Measurements from ENCODE around the gene NPAS3. TPM values are rescaled to one million over a fixed set of nuclear protein-coding genes. Genes with fewer than 3 reads are reported as not detected.

The NPAS3 gene
- total RNA-seq, 1 experiment from 2014 or later = 0.35 TPM

DNA sequence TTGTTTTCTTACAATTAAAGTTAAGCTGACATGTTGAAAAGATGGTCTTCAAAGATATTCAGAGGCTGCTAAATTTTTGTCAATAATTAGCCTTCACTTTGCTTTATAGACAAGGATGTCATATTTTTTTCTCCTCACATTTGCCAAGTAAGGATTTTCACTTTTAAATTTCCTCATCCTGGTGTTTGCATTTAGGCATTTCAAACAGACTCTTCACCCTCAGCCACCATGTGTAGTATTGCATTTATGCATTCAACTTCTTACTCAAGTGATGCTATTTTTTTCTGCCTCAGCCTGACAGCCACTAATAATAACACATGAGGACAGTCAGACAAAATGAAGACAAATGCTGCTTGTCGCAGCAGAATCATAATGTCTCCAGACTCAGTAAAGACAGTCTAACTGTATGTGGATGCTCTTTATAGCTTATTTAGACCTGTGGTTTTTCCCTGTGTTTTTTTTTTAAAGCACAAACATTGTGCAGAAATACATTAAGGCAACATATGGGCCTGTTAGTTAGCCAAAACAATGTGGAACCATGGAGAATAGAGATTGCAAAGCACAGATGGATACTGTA lies 481.5 kb downstream of the NPAS3 start:
- no peaks in the 10 kb centered on the region for H3K27me3 Mint-ChIP-seq (ENCODE audit: insufficient read depth, unreplicated experiment)
- BruUV-seq (replicated peaks) = no TSS peak
- no peak overlapping the region for H3K27ac Mint-ChIP-seq (ENCODE audit: low read depth, unreplicated experiment)
- DNase-seq (ENCODE audit: unreplicated experiment) = no peak
- no peaks in the 10 kb centered on the region for H3K4me1 Mint-ChIP-seq (ENCODE audit: insufficient read depth, unreplicated experiment)
- H3K9me3 Mint-ChIP-seq (ENCODE audit: unreplicated experiment) = no peaks in the 10 kb centered on the region
- TF ChIP-seq, protein P1, sequence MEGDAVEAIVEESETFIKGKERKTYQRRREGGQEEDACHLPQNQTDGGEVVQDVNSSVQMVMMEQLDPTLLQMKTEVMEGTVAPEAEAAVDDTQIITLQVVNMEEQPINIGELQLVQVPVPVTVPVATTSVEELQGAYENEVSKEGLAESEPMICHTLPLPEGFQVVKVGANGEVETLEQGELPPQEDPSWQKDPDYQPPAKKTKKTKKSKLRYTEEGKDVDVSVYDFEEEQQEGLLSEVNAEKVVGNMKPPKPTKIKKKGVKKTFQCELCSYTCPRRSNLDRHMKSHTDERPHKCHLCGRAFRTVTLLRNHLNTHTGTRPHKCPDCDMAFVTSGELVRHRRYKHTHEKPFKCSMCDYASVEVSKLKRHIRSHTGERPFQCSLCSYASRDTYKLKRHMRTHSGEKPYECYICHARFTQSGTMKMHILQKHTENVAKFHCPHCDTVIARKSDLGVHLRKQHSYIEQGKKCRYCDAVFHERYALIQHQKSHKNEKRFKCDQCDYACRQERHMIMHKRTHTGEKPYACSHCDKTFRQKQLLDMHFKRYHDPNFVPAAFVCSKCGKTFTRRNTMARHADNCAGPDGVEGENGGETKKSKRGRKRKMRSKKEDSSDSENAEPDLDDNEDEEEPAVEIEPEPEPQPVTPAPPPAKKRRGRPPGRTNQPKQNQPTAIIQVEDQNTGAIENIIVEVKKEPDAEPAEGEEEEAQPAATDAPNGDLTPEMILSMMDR (IDR thresholded peaks at IDR 0.05; ENCODE audit: unreplicated experiment) = no peak
- intact Hi-C loops (cut with micrococcal nuclease) = no loop called here
- H3K36me3 Mint-ChIP-seq (ENCODE audit: insufficient read depth, unreplicated experiment) = no peaks in the 10 kb centered on the region
- H3K4me3 Mint-ChIP-seq (ENCODE audit: unreplicated experiment) = no peak overlapping the region
- ChIA-PET POLR2A (interaction anchor here (0.6 kb wide), 1 partner anchor 693 kb away, joined by 3 read pairs; no protein-coding TSS in a partner anchor), CTCF (interaction anchor here (0.6 to 1.0 kb wide), 3 partner anchors 15 to 819 kb away, joined by 3 to 4 read pairs (median 3); no protein-coding TSS in a partner anchor)

DNA sequence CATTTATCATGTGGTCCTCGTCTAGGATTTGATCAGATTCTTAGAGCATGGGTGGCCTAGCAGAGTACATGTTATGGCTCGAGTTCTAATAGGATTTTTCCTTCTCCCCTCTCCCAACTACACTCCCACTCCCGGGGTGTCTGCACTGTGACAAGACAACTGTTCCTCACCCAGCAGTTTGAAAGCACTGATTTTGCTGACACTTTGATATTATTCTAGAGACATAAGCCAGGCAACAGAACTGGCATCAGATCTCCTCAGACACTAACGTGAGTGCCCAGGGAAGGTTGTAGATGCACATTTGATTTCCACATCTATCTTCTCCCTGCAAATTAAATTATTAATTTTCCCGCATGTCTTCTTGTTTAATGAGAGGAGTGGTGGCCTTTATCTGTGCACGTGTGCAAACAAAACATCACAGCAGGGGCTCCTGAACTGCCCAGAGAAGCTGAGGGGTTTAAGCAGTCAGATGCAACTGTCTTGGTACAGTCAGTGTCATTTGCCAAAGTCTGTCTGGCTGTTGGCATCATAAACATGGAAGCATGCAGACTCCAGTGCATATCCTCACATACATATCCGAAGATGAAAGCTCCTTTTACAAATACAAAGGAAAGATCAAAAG lies 491.8 kb downstream of the NPAS3 start:
- TF ChIP-seq, protein P1 (IDR thresholded peaks at IDR 0.05; ENCODE audit: unreplicated experiment) = no peak
- H3K4me3 Mint-ChIP-seq (ENCODE audit: unreplicated experiment) = no peak overlapping the region
- peaks cover under 1% of the 10 kb centered on the region for H3K4me1 Mint-ChIP-seq (ENCODE audit: insufficient read depth, unreplicated experiment)
- ChIA-PET CTCF (interaction anchor here (2.5 kb wide), 1 partner anchor 362 kb away, joined by 11 read pairs; no protein-coding TSS in a partner anchor), POLR2A (interaction anchor here (0.6 kb wide), 2 partner anchors 189 to 350 kb away, joined by 3 to 4 read pairs; no protein-coding TSS in a partner anchor)
- H3K36me3 Mint-ChIP-seq (ENCODE audit: insufficient read depth, unreplicated experiment) = no peaks in the 10 kb centered on the region
- no TSS peak for BruUV-seq (replicated peaks)
- intact Hi-C loops (cut with micrococcal nuclease) = no loop called here
- H3K27ac Mint-ChIP-seq (ENCODE audit: low read depth, unreplicated experiment) = no peak overlapping the region
- no peaks in the 10 kb centered on the region for H3K9me3 Mint-ChIP-seq (ENCODE audit: unreplicated experiment)
- no peak for DNase-seq (ENCODE audit: unreplicated experiment)
- H3K27me3 Mint-ChIP-seq (ENCODE audit: insufficient read depth, unreplicated experiment) = no peaks in the 10 kb centered on the region

DNA sequence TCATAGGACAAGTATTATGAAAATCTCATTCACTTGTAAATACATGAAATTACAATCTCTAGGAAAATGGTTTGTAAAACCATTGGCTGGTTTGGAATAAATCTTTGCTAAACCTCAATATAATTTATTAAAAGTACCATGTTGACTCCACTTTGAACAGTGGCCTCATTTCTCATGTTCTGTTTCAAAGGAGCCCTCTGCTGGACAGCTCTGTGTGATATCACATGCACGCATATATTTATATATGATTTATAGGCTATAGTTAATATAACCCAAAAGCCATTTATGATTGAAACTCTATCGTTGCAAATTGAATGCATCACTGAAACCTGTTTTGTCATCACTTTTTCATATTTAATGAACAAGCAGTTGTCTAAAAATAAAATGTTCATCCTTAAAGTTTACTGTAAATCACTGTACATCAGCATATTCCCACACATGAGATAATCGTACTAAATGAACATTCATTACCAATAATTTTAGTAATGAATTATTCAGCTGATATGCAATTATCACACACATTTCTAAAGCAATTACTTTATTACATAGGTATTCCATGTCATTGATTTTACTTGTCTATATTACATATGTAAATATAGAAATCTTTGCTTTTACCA lies 493.8 kb downstream of the NPAS3 start:
- BruUV-seq (replicated peaks) = no TSS peak
- DNase-seq (ENCODE audit: unreplicated experiment) = peak; percentile 56
- Mint-ChIP-seq H3K4me3 (ENCODE audit: unreplicated experiment) (no peak overlapping the region), H3K36me3 (ENCODE audit: insufficient read depth, unreplicated experiment) (no peaks in the 10 kb centered on the region), H3K27ac (ENCODE audit: low read depth, unreplicated experiment) (no peak overlapping the region), H3K27me3 (ENCODE audit: insufficient read depth, unreplicated experiment) (no peaks in the 10 kb centered on the region), H3K4me1 (ENCODE audit: insufficient read depth, unreplicated experiment) (peaks cover 13% of the 10 kb centered on the region), H3K9me3 (ENCODE audit: unreplicated experiment) (no peaks in the 10 kb centered on the region)
- TF ChIP-seq, protein P1 (IDR thresholded peaks at IDR 0.05; ENCODE audit: unreplicated experiment) = peak; percentile 53
- ChIA-PET POLR2A (interaction anchor here (0.5 to 0.7 kb wide), 2 partner anchors 12 to 461 kb away, joined by 3 read pairs; no protein-coding TSS in a partner anchor), CTCF (interaction anchor here (0.5 to 3.5 kb wide), 12 partner anchors 19 to 857 kb away, joined by 3 to 13 read pairs (median 4); no protein-coding TSS in a partner anchor)
- intact Hi-C loops (cut with micrococcal nuclease) = loop anchor here (1.0 to 2.0 kb wide), 3 partner anchors 721 to 856 kb away; no protein-coding TSS in a partner anchor

DNA sequence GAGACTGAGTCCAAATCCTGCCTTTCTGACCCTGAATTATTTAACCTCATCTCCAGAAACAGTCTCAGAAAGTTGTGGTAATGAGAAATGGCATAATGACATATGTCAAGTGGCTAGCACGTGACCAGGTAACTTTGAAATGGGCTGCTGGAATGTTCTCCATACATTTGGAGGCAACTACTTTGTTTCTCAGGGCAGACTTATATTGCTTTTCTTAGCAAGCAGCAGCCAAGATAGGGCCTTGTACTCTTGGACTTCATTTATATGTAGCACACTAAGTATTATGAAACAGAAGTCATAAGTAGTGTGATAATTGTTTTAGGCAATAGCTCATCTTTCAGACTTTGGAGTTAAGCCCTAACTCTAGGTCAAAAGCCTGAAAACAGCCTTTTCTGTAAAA lies 494.7 kb downstream of the NPAS3 start:
- CTCF ChIA-PET = interaction anchor here (0.6 to 3.5 kb wide), 11 partner anchors 18 to 858 kb away, joined by 3 to 13 read pairs (median 4); no protein-coding TSS in a partner anchor
- Mint-ChIP-seq H3K27me3 (ENCODE audit: insufficient read depth, unreplicated experiment) (no peaks in the 10 kb centered on the region), H3K4me3 (ENCODE audit: unreplicated experiment) (no peak overlapping the region), H3K9me3 (ENCODE audit: unreplicated experiment) (no peaks in the 10 kb centered on the region), H3K4me1 (ENCODE audit: insufficient read depth, unreplicated experiment) (peaks cover 13% of the 10 kb centered on the region), H3K36me3 (ENCODE audit: insufficient read depth, unreplicated experiment) (no peaks in the 10 kb centered on the region), H3K27ac (ENCODE audit: low read depth, unreplicated experiment) (no peak overlapping the region)
- BruUV-seq (replicated peaks) = no TSS peak
- TF ChIP-seq, protein P1 (IDR thresholded peaks at IDR 0.05; ENCODE audit: unreplicated experiment) = no peak
- intact Hi-C loops (cut with micrococcal nuclease) = loop anchor here (2.0 kb wide), 1 partner anchor 857 kb away; no protein-coding TSS in a partner anchor
- no peak for DNase-seq (ENCODE audit: unreplicated experiment)
- POLR2A ChIA-PET = interaction anchor here (0.7 kb wide), 1 partner anchor 462 kb away, joined by 3 read pairs; no protein-coding TSS in a partner anchor
